GM12878 (cell line): ENCODE measurements around the gene DENND2C. TPM values are rescaled to one million over a fixed set of nuclear protein-coding genes. Genes with fewer than 3 reads are reported as not detected.

Experiments
- ATAC-seq: fragments of 200-7000 bp; cut with Tn5 transposase; 3 replicates; pipeline ENCODE4 v1.9.1; 2020; ENCODE audit warnings: mild to moderate bottlenecking, moderate library complexity
- BruUV-seq: library from RNA; stranded (reverse); fragments of 400-500 nt; replicated peaks from 2 replicates; lab custom pipeline; 2021; lab: Mats Ljungman, UMichigan
- CTCF ChIA-PET: fragments of 300-600 bp; sonication (Branson Sonifier 250); formaldehyde crosslinking; extraction: SDS; loops from one replicate; lab custom pipeline; 2021; ENCODE audit warnings: inconsistent platforms; lab: Yijun Ruan, JAX
- POLR2A ChIA-PET: fragments of 350-600 bp; formaldehyde crosslinking; extraction: SDS; loops from one replicate; lab custom pipeline; 2021; ENCODE audit warnings: inconsistent platforms; lab: Charles Lee
- RAD21 ChIA-PET: fragments of 300-600 bp; sonication (Branson Sonifier 250); formaldehyde crosslinking; loops from one replicate; lab custom pipeline; 2023; ENCODE audit warnings: antibody characterized with exemption; ENCODE audit not compliant: unreplicated experiment; lab: Charles Lee
- SMC1A ChIA-PET: fragments of 300-600 bp; sonication (Branson Sonifier 250); formaldehyde crosslinking; loops from one replicate; lab custom pipeline; 2023; ENCODE audit not compliant: unreplicated experiment, uncharacterized antibody; lab: Charles Lee
- DNase-seq: peaks from one replicate; pipeline ENCODE4 v3.0.0-alpha.2; 2011; ENCODE audit warnings: low read depth, low spot score
- FAIRE-seq: peaks from 3 replicates; lab custom pipeline; 2011; peaks lifted over from hg19 to GRCh38; lab: Jason Lieb, UNC
- H2AFZ ChIP-seq: 2 replicates; pipeline ENCODE4 v1.6.0; 2011; ENCODE audit warnings: low read depth, low read length, control low read depth; ENCODE audit not compliant: control insufficient read depth
- H3K27ac ChIP-seq: 2 replicates; pipeline ENCODE4 v1.5.1; 2011; ENCODE audit warnings: control low read depth; ENCODE audit not compliant: control insufficient read depth, insufficient read depth
- H3K27me3 ChIP-seq, 2 experiments: replicated peaks in 1 of 2; 2 replicates each; pipeline versions ENCODE4 v1.6.0 to v1.6.1; 2011; ENCODE audit warnings: low read length in 1 of 2; ENCODE audit not compliant: control insufficient read depth in 2 of 2, insufficient read depth in 2 of 2
- H3K36me3 ChIP-seq, 2 experiments: 2 replicates each; pipeline ENCODE4 v1.5.1; 2011; ENCODE audit warnings: low read length in 1 of 2; ENCODE audit not compliant: control insufficient read depth in 2 of 2, insufficient read depth in 2 of 2
- H3K4me1 ChIP-seq: 2 replicates; pipeline ENCODE4 v1.6.1; 2011; ENCODE audit warnings: mild to moderate bottlenecking, low read length, moderate library complexity, mixed read lengths; ENCODE audit not compliant: control insufficient read depth, insufficient read depth
- H3K4me2 ChIP-seq: 2 replicates; pipeline ENCODE4 v1.6.0; 2011; ENCODE audit warnings: control low read depth; ENCODE audit not compliant: control insufficient read depth, insufficient read depth
- H3K4me3 ChIP-seq: fragments of 200-600 bp; sonication (generic); 2 replicates; pipeline ENCODE4 v1.5.1; 2016
- H3K79me2 ChIP-seq: 2 replicates; pipeline ENCODE4 v1.6.0; 2011; ENCODE audit warnings: low read length; ENCODE audit not compliant: control insufficient read depth, insufficient read depth
- H3K9ac ChIP-seq: 2 replicates; pipeline ENCODE4 v1.8.0; 2011; ENCODE audit warnings: low read length, control low read depth, mixed read lengths; ENCODE audit not compliant: control insufficient read depth, insufficient read depth
- H3K9me3 ChIP-seq: replicated peaks from 3 replicates; pipeline ENCODE4 v1.5.1; 2011; ENCODE audit warnings: mild to moderate bottlenecking, low read length; ENCODE audit not compliant: control insufficient read depth, insufficient read depth
- H4K20me1 ChIP-seq: 2 replicates; pipeline ENCODE4 v1.6.0; 2011; ENCODE audit not compliant: control insufficient read depth, insufficient read depth
- CHD2 ChIP-seq: IDR thresholded peaks from 2 replicates; pipeline ENCODE4 v1.6.1; 2011; ENCODE audit warnings: low read depth, low read length, improper control_type of control experiment, borderline replicate concordance
- EP300 ChIP-seq, 2 experiments: fragments of 150-350 bp in 1 of 2; IDR thresholded peaks; 2 replicates each; pipeline ENCODE4 v1.6.1; 2011 to 2012; ENCODE audit warnings: low read depth in 2 of 2, low read length in 2 of 2, borderline replicate concordance in 1 of 2, improper control_type of control experiment in 1 of 2, inconsistent platforms in 1 of 2; ENCODE audit not compliant: control insufficient read depth in 1 of 2
- EZH2 ChIP-seq: IDR thresholded peaks from 2 replicates; pipeline ENCODE4 v1.6.1; 2012; ENCODE audit warnings: low read depth, mild to moderate bottlenecking, control low read depth, inconsistent platforms, low read length, borderline replicate concordance; ENCODE audit not compliant: control insufficient read depth
- HCFC1 ChIP-seq: fragments of 150-350 bp; IDR thresholded peaks from 2 replicates; pipeline ENCODE4 v1.6.1; 2014; ENCODE audit warnings: low read length
- HDAC2 ChIP-seq: fragments of 200-600 bp; sonication (generic); IDR thresholded peaks from 2 replicates; pipeline ENCODE4 v1.6.1; 2017
- HDAC6 ChIP-seq: fragments of 200-600 bp; sonication (generic); IDR thresholded peaks from one replicate; pipeline ENCODE4 v1.8.0; 2017; ENCODE audit warnings: antibody characterized with exemption; ENCODE audit not compliant: unreplicated experiment
- IKZF1 ChIP-seq: fragments of 450-650 bp; conservative IDR thresholded peaks from 2 replicates; pipeline ENCODE4 v1.6.1; 2017; ENCODE audit warnings: antibody characterized with exemption, mild to moderate bottlenecking
- NFYA ChIP-seq: IDR thresholded peaks from 2 replicates; pipeline ENCODE4 v1.6.1; 2011; ENCODE audit warnings: low read depth, mild to moderate bottlenecking, low read length, improper control_type of control experiment, borderline replicate concordance
- NR2C2 ChIP-seq: IDR thresholded peaks from 2 replicates; pipeline ENCODE4 v1.6.1; 2011; ENCODE audit warnings: borderline replicate concordance, low read depth; ENCODE audit not compliant: control insufficient read depth, insufficient read length
- NRF1 ChIP-seq: conservative IDR thresholded peaks from 2 replicates; pipeline ENCODE4 v1.6.1; 2011; ENCODE audit warnings: mild to moderate bottlenecking, low read depth, low read length, improper control_type of control experiment
- RAD21 ChIP-seq: IDR thresholded peaks from 2 replicates; pipeline ENCODE4 v1.6.1; 2011; ENCODE audit warnings: mild to moderate bottlenecking, low read depth, low read length, moderate library complexity; ENCODE audit not compliant: insufficient read depth
- RELA ChIP-seq: fragments of 450-650 bp; IDR thresholded peaks from 2 replicates; pipeline ENCODE4 v1.8.0; 2014; ENCODE audit warnings: borderline replicate concordance; ENCODE audit not compliant: partially characterized antibody
- RFX5 ChIP-seq: IDR thresholded peaks from 2 replicates; pipeline ENCODE4 v1.6.1; 2011; ENCODE audit warnings: low read depth, low read length, improper control_type of control experiment
- RUNX3 ChIP-seq: IDR thresholded peaks from 2 replicates; pipeline ENCODE4 v1.6.1; 2012; ENCODE audit warnings: low read length, inconsistent platforms
- SMARCA5 ChIP-seq: fragments of 450-650 bp; IDR thresholded peaks from 2 replicates; pipeline ENCODE4 v1.6.1; 2017; ENCODE audit warnings: mild to moderate bottlenecking
- WGBS: methylation state at CpG from one replicate; pipeline ENCODE4 v1.1.6; 2016; ENCODE audit warnings: low lambda C conversion rate; ENCODE audit not compliant: insufficient replicate concordance, insufficient coverage; ENCODE audit errors: missing lambda C conversion rate; 5-methylcytosine and 5-hydroxymethylcytosine counted together
- in situ Hi-C: fragments of 300-500 bp; cut with MboI; formaldehyde crosslinking; loops from 9 replicates; pipeline ENCODE4 v1.14.3; 2018; ENCODE audit warnings: mixed read lengths
- intact Hi-C: fragments of 100-400 bp; cut with micrococcal nuclease; formaldehyde crosslinking; loops from one replicate; pipeline ENCODE4 v1.14.2; 2022; ENCODE audit not compliant: unreplicated experiment
- polyA plus RNA-seq, 11 experiments: library from polyadenylated mRNA; depleted of rRNA in 4 of 11; unstranded in 6 of 11; stranded (reverse) in 5 of 11; fragments of >200 nt; fragmentation: Nextera tagmentation in 4 of 11; fragmentation: Illumina TruSeq in 1 of 11; extraction: Ambion mirVana in 4 of 11; extraction: Trizol in 1 of 11; gene quantifications; 1 replicate in 1 of 11; 2 replicates in 10 of 11; pipeline versions ENCODE4 v1.2.1 to v1.2.3, GENCODE V29; 2011 to 2016; ENCODE audit warnings: inconsistent platforms in 2 of 11, missing spikeins in 2 of 11, low read depth in 1 of 11
- total RNA-seq, 4 experiments: library from RNA; depleted of rRNA in 3 of 4; stranded (reverse); fragments of >200 nt in 3 of 4; fragmentation: Illumina TruSeq in 1 of 4; extraction: Trizol in 1 of 4; gene quantifications; 2 replicates each; pipeline versions ENCODE4 v1.2.1 to v1.2.3, GENCODE V29; 2013 to 2021
- TF ChIP-seq, protein P1 (sequence below): IDR thresholded peaks from 2 replicates; pipeline ENCODE4 v1.6.1; 2011; ENCODE audit warnings: low read depth, low read length, improper control_type of control experiment, borderline replicate concordance
- TF ChIP-seq, protein P2 (sequence below): fragments of 450-650 bp; formaldehyde crosslinking; IDR thresholded peaks from 2 replicates; pipeline ENCODE4 v1.5.0; 2022; ENCODE audit warnings: mild to moderate bottlenecking, missing genetic modification characterization
- TF ChIP-seq, protein P3 (sequence below): fragments of 450-650 bp; formaldehyde crosslinking; IDR thresholded peaks from 2 replicates; pipeline ENCODE4 v1.4.0; 2022; ENCODE audit warnings: mild to moderate bottlenecking, moderate library complexity

Gene DENND2C
- total and polyA plus RNA-seq, 10 of the 15 experiments (the other 5 are each of a cell fraction or from before 2014, with no cell fraction given) = 0.01 to 0.10 (median 0.06) TPM; not detected in 3

DNA sequence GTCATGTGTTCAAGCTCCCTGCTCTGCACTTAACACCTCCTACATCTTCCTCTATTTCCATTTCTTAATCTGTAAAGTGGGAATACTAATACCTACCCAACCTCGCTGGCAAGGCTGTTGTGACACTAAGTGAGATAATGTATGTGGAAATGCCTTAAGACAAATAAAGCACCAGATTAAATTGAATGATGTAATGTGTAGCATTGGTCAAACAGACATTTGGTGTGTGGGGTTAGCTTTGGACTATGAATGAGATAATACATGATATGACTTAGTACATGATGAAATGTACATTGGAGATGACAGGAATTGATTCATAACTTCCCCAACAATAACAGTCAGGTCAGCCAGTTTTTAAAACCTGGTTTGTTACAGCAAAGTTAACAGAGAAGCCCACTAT lies 20.3 kb upstream of the DENND2C start:
- FAIRE-seq (no peak), ATAC-seq (no peak), DNase-seq (no peak)
- no peak for TF ChIP-seq RUNX3
- TF ChIP-seq, protein P1, sequence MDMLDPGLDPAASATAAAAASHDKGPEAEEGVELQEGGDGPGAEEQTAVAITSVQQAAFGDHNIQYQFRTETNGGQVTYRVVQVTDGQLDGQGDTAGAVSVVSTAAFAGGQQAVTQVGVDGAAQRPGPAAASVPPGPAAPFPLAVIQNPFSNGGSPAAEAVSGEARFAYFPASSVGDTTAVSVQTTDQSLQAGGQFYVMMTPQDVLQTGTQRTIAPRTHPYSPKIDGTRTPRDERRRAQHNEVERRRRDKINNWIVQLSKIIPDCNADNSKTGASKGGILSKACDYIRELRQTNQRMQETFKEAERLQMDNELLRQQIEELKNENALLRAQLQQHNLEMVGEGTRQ = no peak
- no peak for TF ChIP-seq IKZF1
- no peak for TF ChIP-seq HCFC1
- no peak for TF ChIP-seq CHD2
- no peak for TF ChIP-seq RELA
- TF ChIP-seq NFYA = no peak
- TF ChIP-seq HDAC6 = no peak
- no peak for TF ChIP-seq RFX5
- TF ChIP-seq NRF1 = no peak
- TF ChIP-seq, protein P2, sequence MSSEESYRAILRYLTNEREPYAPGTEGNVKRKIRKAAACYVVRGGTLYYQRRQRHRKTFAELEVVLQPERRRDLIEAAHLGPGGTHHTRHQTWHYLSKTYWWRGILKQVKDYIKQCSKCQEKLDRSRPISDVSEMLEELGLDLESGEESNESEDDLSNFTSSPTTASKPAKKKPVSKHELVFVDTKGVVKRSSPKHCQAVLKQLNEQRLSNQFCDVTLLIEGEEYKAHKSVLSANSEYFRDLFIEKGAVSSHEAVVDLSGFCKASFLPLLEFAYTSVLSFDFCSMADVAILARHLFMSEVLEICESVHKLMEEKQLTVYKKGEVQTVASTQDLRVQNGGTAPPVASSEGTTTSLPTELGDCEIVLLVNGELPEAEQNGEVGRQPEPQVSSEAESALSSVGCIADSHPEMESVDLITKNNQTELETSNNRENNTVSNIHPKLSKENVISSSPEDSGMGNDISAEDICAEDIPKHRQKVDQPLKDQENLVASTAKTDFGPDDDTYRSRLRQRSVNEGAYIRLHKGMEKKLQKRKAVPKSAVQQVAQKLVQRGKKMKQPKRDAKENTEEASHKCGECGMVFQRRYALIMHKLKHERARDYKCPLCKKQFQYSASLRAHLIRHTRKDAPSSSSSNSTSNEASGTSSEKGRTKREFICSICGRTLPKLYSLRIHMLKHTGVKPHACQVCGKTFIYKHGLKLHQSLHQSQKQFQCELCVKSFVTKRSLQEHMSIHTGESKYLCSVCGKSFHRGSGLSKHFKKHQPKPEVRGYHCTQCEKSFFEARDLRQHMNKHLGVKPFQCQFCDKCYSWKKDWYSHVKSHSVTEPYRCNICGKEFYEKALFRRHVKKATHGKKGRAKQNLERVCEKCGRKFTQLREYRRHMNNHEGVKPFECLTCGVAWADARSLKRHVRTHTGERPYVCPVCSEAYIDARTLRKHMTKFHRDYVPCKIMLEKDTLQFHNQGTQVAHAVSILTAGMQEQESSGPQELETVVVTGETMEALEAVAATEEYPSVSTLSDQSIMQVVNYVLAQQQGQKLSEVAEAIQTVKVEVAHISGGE (CRISPR knock-in tag) = no peak
- no peak for TF ChIP-seq SMARCA5
- TF ChIP-seq NR2C2 = no peak
- TF ChIP-seq HDAC2 = no peak
- no peak for TF ChIP-seq RAD21
- TF ChIP-seq, protein P3, sequence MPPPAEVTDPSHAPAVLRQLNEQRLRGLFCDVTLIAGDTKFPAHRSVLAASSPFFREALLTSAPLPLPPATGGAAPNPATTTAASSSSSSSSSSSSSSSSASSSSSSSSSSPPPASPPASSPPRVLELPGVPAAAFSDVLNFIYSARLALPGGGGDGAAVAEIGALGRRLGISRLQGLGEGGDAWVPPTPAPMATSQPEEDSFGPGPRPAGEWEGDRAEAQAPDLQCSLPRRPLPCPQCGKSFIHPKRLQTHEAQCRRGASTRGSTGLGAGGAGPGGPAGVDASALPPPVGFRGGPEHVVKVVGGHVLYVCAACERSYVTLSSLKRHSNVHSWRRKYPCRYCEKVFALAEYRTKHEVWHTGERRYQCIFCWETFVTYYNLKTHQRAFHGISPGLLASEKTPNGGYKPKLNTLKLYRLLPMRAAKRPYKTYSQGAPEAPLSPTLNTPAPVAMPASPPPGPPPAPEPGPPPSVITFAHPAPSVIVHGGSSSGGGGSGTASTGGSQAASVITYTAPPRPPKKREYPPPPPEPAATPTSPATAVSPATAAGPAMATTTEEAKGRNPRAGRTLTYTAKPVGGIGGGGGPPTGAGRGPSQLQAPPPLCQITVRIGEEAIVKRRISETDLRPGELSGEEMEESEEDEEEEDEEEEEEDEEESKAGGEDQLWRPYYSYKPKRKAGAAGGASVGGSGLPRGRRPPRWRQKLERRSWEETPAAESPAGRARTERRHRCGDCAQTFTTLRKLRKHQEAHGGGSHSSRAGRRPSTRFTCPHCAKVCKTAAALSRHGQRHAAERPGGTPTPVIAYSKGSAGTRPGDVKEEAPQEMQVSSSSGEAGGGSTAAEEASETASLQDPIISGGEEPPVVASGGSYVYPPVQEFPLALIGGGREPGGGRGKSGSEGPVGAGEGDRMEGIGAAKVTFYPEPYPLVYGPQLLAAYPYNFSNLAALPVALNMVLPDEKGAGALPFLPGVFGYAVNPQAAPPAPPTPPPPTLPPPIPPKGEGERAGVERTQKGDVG = no peak
- no peak for TF ChIP-seq EP300 (IDR thresholded peaks at IDR 0.05; ENCODE audit: borderline replicate concordance in 1 of 2, control insufficient read depth in 1 of 2, low read depth in 2 of 2, low read length in 2 of 2)
- no peak for TF ChIP-seq EZH2
- H3K9me3 ChIP-seq = no peaks in the 10 kb centered on the region
- no peaks in the 10 kb centered on the region for H3K27me3 ChIP-seq
- H3K9ac ChIP-seq = no peak overlapping the region
- H3K4me1 ChIP-seq = no peaks in the 10 kb centered on the region
- no peak overlapping the region for H3K4me3 ChIP-seq
- no peak overlapping the region for H2AFZ ChIP-seq
- H3K79me2 ChIP-seq = no peaks in the 10 kb centered on the region
- intact Hi-C loops = no loop called here
- H3K4me2 ChIP-seq = no peak overlapping the region
- SMC1A ChIA-PET = no interaction called here
- RAD21 ChIA-PET = no interaction called here
- H3K27ac ChIP-seq = no peak overlapping the region
- no peaks in the 10 kb centered on the region for H4K20me1 ChIP-seq
- in situ Hi-C loops = no loop called here
- CTCF ChIA-PET = no interaction called here
- no peaks in the 10 kb centered on the region for H3K36me3 ChIP-seq
- POLR2A ChIA-PET = no interaction called here
- WGBS = 0% methylated on average over 1 of the region's 1 CpG
- no TSS peak for BruUV-seq
